Aorta (tissue), 5 donors: ENCODE data around the gene TLE3. TPM values are rescaled to one million over a fixed set of nuclear protein-coding genes. Genes with fewer than 3 reads are reported as not detected.

ENCODE experiments used
- ATAC-seq: fragments of 200-7000 bp; cut with Tn5 transposase; one replicate; pipeline ENCODE4 v1.9.1; 2022; ENCODE audit warnings: moderate library complexity; ENCODE audit not compliant: low FRiP score
- DNase-seq, 2 donors: peaks; one replicate each; pipeline ENCODE4 v3.0.0-alpha.2; 2020
- H3K27ac ChIP-seq, 2 donors: one replicate each; pipeline ENCODE4 v1.5.1; 2013; ENCODE audit warnings: low read length in 2 of 2, mild to moderate bottlenecking in 2 of 2, moderate library complexity in 2 of 2, control low read depth in 1 of 2, inconsistent platforms in 1 of 2, low read depth in 1 of 2
- H3K27me3 ChIP-seq, 2 donors: one replicate each; pipeline ENCODE4 v1.6.1; 2013; ENCODE audit warnings: control low read depth in 1 of 2, low read length in 1 of 2, mild to moderate bottlenecking in 1 of 2, moderate library complexity in 1 of 2; ENCODE audit not compliant: insufficient read depth in 2 of 2, control insufficient read depth in 1 of 2
- H3K36me3 ChIP-seq, 2 donors: one replicate each; pipeline ENCODE4 v1.6.1; 2013; ENCODE audit warnings: control low read depth in 1 of 2, low read length in 1 of 2, mild to moderate bottlenecking in 1 of 2; ENCODE audit not compliant: insufficient read depth in 2 of 2, control insufficient read depth in 1 of 2
- H3K4me1 ChIP-seq, 2 donors: one replicate each; pipeline ENCODE4 v1.6.1; 2013; ENCODE audit warnings: low read length in 2 of 2, control low read depth in 1 of 2, mild to moderate bottlenecking in 1 of 2, moderate library complexity in 1 of 2; ENCODE audit not compliant: insufficient read depth in 2 of 2, control insufficient read depth in 1 of 2
- H3K4me3 ChIP-seq, 2 donors: one replicate each; pipeline ENCODE4 v1.5.1; 2013; ENCODE audit warnings: low read length in 2 of 2, control low read depth in 1 of 2, mild to moderate bottlenecking in 1 of 2
- H3K9me3 ChIP-seq: one replicate; pipeline ENCODE4 v1.6.1; 2013; ENCODE audit warnings: mild to moderate bottlenecking, low read length; ENCODE audit not compliant: control insufficient read depth
- WGBS, 2 donors: extraction: QIAGEN DNeasy Blood & Tissue Kit; methylation state at CpG; one replicate each; pipeline ENCODE4 v1.1.7; 2013; 5-methylcytosine and 5-hydroxymethylcytosine counted together
- intact Hi-C, 2 donors: fragments of 100-400 bp; cut with DNase I; formaldehyde crosslinking; loops; one replicate each; pipeline versions ENCODE4 v1.14.2 to v1.15.0; 2022
- polyA plus RNA-seq, 2 donors: library from polyadenylated mRNA; stranded (reverse); fragments of 200-250 nt; gene quantifications; one replicate each; pipeline ENCODE4 v1.2.3, GENCODE V29; 2013
- total RNA-seq, 2 donors: library from RNA; stranded (reverse); fragmentation: NEBNext Ultra II Directional; extraction: Animal tissue kit (Norgen Biotek cat#: 25700); gene quantifications; one replicate each; pipeline ENCODE4 v1.2.1, GENCODE V29; 2021
- donor health status: healthy with polysubstance abuse.
- donor health status: Bipolar disorder and iron deficiency.
- donor health status: DM: no; HTN: no; CAD: no.
- donor health status: DM: no; HTN: no; CAD: no.
- donor health status: DM: yes; HTN: yes; CAD: no.

The TLE3 gene
- total and polyA plus RNA-seq, 4 donors = 8.3 to 89.9 (median 28.2) TPM

DNA sequence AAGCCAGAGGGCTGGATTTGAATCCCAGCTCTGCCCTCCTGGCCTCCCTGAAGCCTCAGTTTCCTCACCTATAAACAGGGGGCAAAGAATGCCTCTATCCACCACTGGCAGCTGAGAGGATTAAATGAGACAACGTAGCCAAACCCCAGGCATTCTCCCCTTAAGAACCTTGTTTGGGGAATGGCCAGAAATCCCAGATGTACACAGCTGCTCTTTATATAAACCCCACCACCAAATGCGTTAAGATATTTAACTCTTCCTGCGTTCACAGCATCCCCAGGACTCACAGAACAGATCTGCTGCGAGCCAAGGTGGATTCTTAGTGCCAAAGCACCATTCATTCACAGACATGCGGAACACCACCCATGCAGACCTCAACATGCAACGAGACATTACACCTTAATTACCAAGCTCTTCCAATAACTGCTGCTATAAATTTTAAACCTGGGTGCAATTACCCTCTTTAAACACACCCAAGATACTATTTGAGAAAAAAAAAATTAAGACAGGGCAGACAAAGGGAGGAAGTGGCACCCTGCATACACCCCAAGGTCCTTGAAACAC is 5.2 kb downstream of the TLE3 start:
- no peak overlapping the region for H3K27ac ChIP-seq
- DNase-seq = no peak
- peaks cover 0 to 3% of the 10 kb centered on the region in 2 donors for H3K36me3 ChIP-seq
- no peaks in the 10 kb centered on the region for H3K27me3 ChIP-seq
- H3K9me3 ChIP-seq = no peaks in the 10 kb centered on the region
- no peak for ATAC-seq
- H3K4me1 ChIP-seq = peaks cover 0 to 2% of the 10 kb centered on the region in 2 donors
- 93 to 98% methylated on average over 6 of the region's 6 CpGs for WGBS, 2 donors
- no peak overlapping the region for H3K4me3 ChIP-seq
- intact Hi-C loops = loop anchor here in 1 of 2 donors (10.0 kb wide), 2 partner anchors 298 to 382 kb away; no protein-coding TSS in a partner anchor

DNA sequence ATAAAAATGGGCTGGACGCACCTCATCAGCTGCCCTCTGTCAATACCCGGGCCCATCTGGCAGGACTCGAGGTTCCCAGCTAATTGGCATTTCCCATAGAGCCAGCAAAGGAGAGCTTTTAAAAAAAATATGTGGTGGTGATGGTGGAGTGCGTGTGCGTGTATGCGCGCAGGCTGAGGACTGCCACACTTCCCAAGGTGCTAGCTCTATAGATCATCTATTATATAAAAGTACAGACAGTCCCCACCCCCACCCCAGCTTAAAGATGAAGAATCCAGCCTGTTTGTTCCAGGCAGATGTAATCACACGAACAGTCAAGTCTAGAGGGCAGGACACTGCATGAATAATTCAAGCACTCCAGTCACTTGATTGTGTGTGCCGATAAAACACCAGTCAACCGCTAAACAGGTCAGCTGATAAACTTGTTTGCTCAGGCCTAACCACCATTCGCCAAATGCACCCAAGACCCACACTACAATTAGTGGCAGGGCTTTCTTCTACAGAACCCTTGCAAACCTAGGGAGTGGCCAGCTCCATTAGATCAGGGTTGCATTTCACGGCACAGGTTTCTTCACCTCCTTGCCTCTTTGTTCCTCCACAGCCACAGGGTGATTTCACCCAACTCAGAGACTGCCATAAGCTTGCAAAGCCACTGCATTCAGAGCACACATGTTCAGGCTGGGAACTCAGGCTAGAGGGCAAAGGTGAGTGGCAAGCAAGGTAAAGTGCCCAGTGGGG is 5.8 kb downstream of the TLE3 start:
- Histone ChIP-seq H3K4me3 (no peak overlapping the region), H3K27ac (no peak overlapping the region), H3K36me3 (peaks cover 0 to 3% of the 10 kb centered on the region in 2 donors), H3K9me3 (no peaks in the 10 kb centered on the region), H3K4me1 (peaks cover 0 to 2% of the 10 kb centered on the region in 2 donors), H3K27me3 (no peaks in the 10 kb centered on the region)
- no peak for DNase-seq
- 91 to 96% methylated on average over 12 of the region's 12 CpGs for WGBS, 2 donors
- intact Hi-C loops = loop anchor here in 1 of 2 donors (10.0 kb wide), 2 partner anchors 297 to 383 kb away; no protein-coding TSS in a partner anchor
- no peak for ATAC-seq

DNA sequence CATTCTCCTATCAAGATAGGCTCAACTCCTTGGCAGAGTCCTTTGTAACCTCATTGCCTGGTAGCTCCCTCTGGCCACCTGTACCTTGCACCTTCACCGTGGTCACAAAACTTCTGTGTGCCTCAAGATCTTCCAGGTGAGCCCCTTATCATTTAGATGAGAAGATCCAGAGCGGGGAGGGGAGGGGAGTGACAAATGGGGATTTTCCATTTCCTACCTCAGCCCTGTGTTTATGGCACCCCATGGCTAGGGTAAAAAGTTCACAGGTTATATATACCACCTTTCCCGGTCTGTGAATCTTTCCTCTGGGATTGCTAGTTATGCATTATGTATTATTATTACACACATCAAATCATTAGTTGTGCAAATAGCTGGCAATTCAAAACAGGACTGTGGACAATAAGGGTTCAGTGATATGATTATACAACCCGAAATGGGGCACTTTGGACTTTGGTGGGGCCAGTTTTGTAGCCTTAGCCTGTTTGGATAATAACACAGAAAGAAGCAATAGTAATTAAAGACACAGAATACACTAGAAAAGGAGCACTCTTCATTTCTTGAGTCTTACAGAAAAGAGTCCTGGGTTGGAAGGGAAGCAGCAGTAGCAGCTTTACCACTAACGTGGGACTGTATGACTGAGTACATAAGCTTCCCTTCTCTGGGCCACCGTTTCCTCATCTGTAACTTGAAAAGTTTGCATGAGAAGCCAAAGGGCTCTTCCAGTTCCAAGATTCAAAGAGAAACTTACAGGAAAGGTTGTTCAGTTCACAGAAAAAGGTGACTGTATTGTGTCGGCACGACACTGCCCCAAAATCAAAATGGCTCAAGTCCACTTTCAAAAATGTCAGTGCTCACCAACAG is 7.1 kb downstream of the TLE3 start:
- intact Hi-C loops = loop anchor here in 1 of 2 donors (10.0 kb wide), 2 partner anchors 296 to 384 kb away; no protein-coding TSS in a partner anchor
- peaks cover 0 to 2% of the 10 kb centered on the region in 2 donors for H3K4me1 ChIP-seq
- H3K27me3 ChIP-seq = no peaks in the 10 kb centered on the region
- no peaks in the 10 kb centered on the region for H3K9me3 ChIP-seq
- no peak overlapping the region for H3K27ac ChIP-seq
- H3K36me3 ChIP-seq = peaks cover 0 to 3% of the 10 kb centered on the region in 2 donors
- no peak overlapping the region for H3K4me3 ChIP-seq
- DNase-seq (no peak), ATAC-seq (no peak)
- WGBS, 2 donors = 93 to 96% methylated on average over 8 of the region's 8 CpGs

DNA sequence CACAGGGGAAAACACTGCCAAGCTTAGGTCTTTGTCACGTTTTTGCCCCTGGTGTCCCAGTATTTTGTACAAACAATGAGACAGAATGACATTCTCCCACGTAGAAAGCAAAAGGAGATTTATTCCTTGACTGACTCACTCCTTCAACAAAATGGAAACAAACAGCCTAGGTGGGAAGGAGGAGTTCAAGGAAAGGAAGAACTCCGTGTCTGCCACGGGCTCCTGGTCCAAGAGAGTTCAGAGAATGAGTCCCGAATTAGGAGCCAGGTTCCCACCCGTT is 8.1 kb downstream of the TLE3 start:
- H3K27ac ChIP-seq = no peak overlapping the region
- intact Hi-C loops = loop anchor here in 1 of 2 donors (5.0 kb wide), 1 partner anchor 512 kb away; no protein-coding TSS in a partner anchor
- peaks cover 0 to 2% of the 10 kb centered on the region in 2 donors for H3K4me1 ChIP-seq
- no peaks in the 10 kb centered on the region for H3K9me3 ChIP-seq
- H3K36me3 ChIP-seq = peaks cover 0 to 3% of the 10 kb centered on the region in 2 donors
- no peak for ATAC-seq
- no peak for DNase-seq
- WGBS, 2 donors = 80 to 86% methylated on average over 6 of the region's 6 CpGs
- H3K27me3 ChIP-seq = no peaks in the 10 kb centered on the region
- no peak overlapping the region for H3K4me3 ChIP-seq

DNA sequence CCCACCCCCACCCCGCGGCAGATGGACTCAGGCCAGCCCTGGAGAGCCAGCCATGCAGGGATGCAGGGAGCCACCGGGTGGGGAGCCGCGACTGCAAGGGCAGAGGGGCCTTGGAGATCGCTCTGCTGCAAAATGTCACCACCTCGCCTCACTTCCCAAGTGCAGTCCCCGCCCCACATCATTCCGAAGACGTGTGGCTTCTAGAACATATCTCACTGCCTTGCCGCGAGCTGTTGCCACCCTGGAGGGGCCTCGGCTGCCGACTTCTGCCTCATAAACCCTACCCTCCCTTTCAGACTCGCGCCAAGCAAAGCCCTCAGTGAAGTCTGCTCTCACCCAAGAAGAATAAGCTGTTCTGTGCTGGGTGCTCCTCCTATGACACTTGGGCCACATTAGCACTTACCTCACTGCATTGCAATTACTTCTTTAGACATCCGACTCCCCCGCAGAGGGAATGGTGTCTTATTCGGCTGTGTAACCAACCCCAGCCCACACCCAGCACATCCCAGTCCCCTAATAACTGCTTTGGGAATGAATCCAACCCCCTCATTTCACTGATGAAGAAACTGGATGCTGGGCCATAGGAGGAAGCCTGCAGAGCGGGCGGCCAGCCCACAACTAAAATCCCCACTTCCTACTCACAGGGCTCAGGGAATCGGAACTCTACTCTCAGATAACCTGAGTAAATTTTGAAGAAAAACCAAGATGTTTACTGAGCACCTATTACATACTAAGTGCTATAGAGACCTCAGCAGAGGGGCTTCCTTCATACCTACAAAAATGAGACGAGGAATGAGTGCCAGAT is 8.6 kb downstream of the TLE3 start:
- peaks cover 0 to 3% of the 10 kb centered on the region in 2 donors for H3K36me3 ChIP-seq

DNA sequence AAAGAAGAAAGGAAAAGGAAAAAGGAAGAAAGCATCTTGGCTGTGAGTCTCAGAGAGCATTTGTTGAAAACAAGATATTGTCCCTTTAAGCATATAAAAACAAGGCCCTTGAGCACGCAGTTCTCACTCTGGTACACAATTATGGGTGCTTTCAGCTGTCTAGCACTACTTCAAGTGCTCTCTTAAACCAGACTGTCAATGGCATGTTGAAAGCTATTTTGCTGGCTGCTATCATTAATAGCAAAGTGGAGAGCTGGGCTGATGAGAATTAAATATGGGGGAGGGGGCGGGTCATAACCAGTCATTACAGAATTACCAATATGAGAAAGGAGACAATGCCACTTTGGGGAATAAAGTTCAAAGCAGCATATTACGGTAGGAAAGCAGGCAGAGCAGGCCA is 9.3 kb downstream of the TLE3 start:
- no peak for ATAC-seq
- intact Hi-C loops = loop anchor here in 1 of 2 donors (5.0 kb wide), 1 partner anchor 511 kb away; no protein-coding TSS in a partner anchor
- no peak for DNase-seq
- peaks cover 0 to 3% of the 10 kb centered on the region in 2 donors for H3K36me3 ChIP-seq
- no peak overlapping the region for H3K4me3 ChIP-seq
- no peaks in the 10 kb centered on the region for H3K27me3 ChIP-seq
- H3K4me1 ChIP-seq = peaks cover 0 to 2% of the 10 kb centered on the region in 2 donors
- WGBS, 2 donors = 94 to 96% methylated on average over 3 of the region's 3 CpGs
- no peaks in the 10 kb centered on the region for H3K9me3 ChIP-seq
- no peak overlapping the region for H3K27ac ChIP-seq

More for the DNA sequence above, 8.6 kb downstream of the TLE3 start:
- H3K4me1 ChIP-seq = peaks cover 0 to 2% of the 10 kb centered on the region in 2 donors
- no peaks in the 10 kb centered on the region for H3K9me3 ChIP-seq
- intact Hi-C loops = loop anchor here in 1 of 2 donors (5.0 kb wide), 1 partner anchor 512 kb away; no protein-coding TSS in a partner anchor
- no peak overlapping the region for H3K4me3 ChIP-seq
- DNase-seq (no peak), ATAC-seq (no peak)
- no peaks in the 10 kb centered on the region for H3K27me3 ChIP-seq
- no peak overlapping the region for H3K27ac ChIP-seq
- WGBS, 2 donors = 70 to 78% methylated on average over 23 of the region's 23 CpGs

DNA sequence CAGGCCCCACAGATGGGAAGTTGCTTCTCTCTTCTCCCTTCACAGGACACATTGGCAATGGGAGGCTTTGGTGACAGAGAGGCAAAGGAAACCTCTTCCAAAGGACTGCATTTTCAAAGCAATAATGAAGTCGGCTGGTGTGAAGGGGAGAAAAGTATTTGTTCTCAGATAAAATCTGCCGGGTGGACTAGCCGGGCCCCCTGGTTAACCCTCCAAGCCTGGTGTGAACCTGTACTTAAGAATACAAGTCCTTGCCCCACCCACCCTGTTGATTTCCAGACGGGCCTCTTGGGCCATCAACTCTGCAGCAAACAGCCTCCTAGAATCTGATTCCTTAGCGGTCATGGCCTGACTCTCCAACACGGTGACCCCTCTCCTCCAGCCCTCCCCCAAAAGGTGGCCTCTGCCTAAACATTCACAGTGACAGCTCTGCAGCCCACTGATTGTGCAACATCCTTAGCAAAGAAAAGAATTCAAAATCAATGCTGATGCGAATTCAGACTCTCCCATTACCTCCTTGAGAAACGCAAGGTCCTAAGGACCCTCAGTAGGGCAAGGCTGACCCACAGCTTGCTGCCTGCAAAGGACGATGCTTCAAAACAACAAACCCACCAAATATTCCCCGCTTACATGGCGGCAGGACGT is 9.9 kb downstream of the TLE3 start:
- Histone ChIP-seq H3K36me3 (peaks cover 0 to 3% of the 10 kb centered on the region in 2 donors), H3K4me1 (no peaks in the 10 kb centered on the region), H3K27me3 (no peaks in the 10 kb centered on the region), H3K9me3 (no peaks in the 10 kb centered on the region), H3K4me3 (no peak overlapping the region), H3K27ac (no peak overlapping the region)
- 90 to 91% methylated on average over 12 of the region's 12 CpGs for WGBS, 2 donors
- DNase-seq (no peak), ATAC-seq (no peak)
- intact Hi-C loops = loop anchor here in 1 of 2 donors (5.0 kb wide), 1 partner anchor 511 kb away; no protein-coding TSS in a partner anchor
